AG10803 (cell line): ENCODE measurements around the gene SLC46A1.

Experiments used
- DNase-seq: peaks from one replicate; pipeline ENCODE4 v3.0.0; 2010; ENCODE audit warnings: low read depth
- H3K4me3 ChIP-seq: 2 replicates; pipeline ENCODE4 v1.5.1; 2011; ENCODE audit warnings: mild to moderate bottlenecking, low read length, control low read depth
- TF ChIP-seq, protein P1 (sequence below): conservative IDR thresholded peaks from 2 replicates; pipeline ENCODE4 v1.5.1; 2011; ENCODE audit warnings: mild to moderate bottlenecking, low read length, control low read depth, inconsistent platforms

Gene SLC46A1

GRCh38 chr17:28379814-28380801, 25.9 kb downstream of the SLC46A1 start:
- DNase-seq, result peak; percentile 50
- H3K4me3 ChIP-seq, result no peak overlapping the region
- TF ChIP-seq, protein P1, sequence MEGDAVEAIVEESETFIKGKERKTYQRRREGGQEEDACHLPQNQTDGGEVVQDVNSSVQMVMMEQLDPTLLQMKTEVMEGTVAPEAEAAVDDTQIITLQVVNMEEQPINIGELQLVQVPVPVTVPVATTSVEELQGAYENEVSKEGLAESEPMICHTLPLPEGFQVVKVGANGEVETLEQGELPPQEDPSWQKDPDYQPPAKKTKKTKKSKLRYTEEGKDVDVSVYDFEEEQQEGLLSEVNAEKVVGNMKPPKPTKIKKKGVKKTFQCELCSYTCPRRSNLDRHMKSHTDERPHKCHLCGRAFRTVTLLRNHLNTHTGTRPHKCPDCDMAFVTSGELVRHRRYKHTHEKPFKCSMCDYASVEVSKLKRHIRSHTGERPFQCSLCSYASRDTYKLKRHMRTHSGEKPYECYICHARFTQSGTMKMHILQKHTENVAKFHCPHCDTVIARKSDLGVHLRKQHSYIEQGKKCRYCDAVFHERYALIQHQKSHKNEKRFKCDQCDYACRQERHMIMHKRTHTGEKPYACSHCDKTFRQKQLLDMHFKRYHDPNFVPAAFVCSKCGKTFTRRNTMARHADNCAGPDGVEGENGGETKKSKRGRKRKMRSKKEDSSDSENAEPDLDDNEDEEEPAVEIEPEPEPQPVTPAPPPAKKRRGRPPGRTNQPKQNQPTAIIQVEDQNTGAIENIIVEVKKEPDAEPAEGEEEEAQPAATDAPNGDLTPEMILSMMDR, result no peak

- DNase-seq, result no peak
- TF ChIP-seq, protein P1, result no peak
- peak overlapping the region; percentile 70 for H3K4me3 ChIP-seq
Measured at GRCh38 chr17:28372945-28373274, 33.1 kb downstream of the SLC46A1 start.

DNA sequence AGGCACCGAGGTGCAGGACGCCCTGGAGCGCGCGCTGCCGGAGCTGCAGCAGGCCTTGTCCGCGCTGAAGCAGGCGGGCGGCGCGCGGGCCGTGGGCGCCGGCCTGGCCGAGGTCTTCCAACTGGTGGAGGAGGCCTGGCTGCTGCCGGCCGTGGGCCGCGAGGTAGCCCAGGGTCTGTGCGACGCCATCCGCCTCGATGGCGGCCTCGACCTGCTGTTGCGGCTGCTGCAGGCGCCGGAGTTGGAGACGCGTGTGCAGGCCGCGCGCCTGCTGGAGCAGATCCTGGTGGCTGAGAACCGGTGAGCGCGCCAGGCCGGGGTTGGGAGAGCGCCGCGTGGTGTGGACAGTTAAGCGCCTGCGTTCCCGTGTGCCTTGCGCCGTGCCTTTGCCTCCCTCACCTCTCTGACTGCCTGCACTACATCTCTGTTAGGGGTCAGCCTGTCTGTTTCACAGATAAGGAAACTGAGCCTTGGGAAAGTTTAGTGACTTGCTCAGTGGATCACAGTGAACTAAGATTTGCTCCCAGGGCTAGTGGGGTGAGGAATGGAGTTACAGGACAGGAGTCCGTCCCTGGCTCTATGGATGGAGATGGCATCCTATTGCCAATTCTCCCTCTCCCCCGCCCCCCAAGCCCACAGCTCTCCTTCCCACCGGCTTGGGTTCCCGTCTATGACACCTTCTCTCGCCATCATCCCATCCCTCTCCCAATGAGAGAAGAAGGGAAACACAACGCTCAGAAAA, 33.6 kb downstream of the SLC46A1 start:
- peak; percentile 32 for DNase-seq
- TF ChIP-seq, protein P1, result no peak
- H3K4me3 ChIP-seq, result peak overlapping the region; percentile 70

DNA sequence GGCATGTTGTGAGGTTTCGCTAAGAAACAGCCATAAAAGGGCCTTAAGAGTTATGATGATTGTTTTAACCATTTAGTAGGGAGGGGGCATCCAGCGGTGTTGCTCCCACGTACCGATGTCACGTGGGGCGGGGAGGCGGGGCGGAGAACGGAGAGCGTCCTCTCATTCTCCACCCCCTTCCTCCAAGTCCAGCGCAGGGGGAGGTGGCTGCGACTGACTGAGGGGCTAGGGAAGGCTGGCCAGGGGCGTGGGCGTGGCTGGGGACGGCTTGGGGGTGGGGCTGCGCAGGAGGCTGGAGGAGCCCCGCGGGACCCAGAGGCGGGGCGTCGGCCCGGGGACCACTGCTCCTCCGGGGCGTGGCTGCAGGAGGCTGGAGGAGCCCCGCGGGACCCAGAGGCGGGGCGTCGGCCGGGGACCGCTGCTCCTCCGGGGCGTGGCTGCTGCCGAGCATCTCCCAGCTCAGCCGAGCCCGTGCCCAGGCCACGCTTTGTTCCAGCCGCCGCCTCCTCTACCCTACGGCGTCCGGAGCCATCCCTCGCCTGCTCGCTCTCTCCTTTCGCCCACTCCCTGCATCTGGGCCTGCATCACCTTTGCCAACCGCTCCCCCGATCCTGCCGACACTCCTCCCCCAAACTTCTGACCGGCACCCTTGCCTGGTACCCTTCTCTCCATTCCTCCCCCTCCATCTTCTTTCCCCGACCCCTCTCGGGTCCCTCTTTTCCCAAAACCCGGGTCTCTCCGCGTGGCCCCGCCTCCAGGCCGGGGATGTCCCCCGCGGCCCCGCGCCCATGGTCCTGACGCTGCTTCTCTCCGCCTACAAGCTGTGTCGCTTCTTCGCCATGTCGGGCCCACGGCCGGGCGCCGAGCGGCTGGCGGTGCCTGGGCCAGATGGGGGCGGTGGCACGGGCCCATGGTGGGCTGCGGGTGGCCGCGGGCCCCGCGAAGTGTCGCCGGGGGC, 34.5 kb downstream of the SLC46A1 start, which contains the start of gene SARM1:
Gene SARM1, plus strand, starts transcription at position 450 of the 958 bp plus-strand sequence. Its CDS starts 339 bp downstream, at position 789.
- peak within 1 kb of the TSS; percentile 70 for H3K4me3 ChIP-seq
- DNase-seq, result peak; percentile 69
- TF ChIP-seq, protein P1, result no peak

DNA sequence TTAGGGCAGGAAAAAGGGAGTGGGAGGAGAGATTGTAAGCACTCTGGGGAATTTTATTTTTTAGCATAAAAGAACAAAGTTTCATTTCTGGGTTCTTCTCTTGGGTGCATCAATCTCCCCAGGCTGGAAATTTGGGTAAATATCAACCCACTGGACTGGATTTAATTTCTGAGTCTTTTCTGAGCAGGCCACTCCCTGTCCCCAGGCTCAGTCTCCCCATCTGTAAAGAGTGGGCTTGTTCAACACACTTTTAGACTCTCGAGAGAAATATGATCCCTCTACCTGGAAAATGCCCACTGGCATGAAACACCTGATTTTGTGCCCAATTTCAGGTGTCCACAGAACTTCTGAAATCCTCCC, 35.3 kb downstream of the SLC46A1 start:
- DNase-seq, result no peak
- TF ChIP-seq, protein P1, result no peak
- no peak overlapping the region; the same call in 1 of the 2 replicates for H3K4me3 ChIP-seq

DNA sequence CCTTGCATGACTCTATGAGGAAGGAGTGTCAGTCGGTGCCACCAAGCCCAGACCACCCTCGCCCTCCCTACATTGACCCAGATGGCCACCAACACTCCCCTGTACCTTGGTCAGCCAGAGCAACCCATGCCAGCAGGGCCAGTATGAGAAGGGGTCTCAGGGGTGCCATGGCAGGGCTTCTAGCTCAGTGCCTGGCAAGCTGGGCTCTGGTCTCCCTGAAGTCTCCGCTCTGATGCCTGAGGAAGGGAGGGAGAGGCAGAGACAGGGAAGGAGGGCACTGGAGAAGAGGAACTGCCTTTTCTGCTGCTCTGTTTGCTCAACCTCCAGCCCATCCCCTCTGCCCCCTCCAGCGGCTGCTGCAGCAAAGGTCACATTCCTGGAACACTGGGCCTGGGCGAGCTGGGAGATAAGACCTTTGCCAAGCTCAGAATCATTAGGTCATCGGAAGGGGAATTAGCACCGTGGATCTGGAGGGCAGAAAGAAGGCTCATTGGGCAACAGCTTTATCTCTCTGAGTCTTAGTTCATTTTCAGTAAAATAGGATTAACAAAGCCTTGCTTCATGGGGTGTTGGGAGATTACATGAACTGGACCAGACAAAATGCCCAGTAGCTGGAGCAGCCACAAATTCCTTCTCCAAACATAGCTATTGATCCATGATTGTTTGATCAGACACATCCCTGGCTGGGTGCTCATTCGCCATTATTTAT, 35.8 kb downstream of the SLC46A1 start, which contains the start of gene VTN:
Gene VTN, minus strand, starts transcription at position 273 of the 709 bp plus-strand sequence. Its CDS starts 104 bp downstream, at position 169.
- no peak for DNase-seq
- TF ChIP-seq, protein P1, result no peak
- H3K4me3 ChIP-seq, result peak within 1 kb of the TSS; percentile 70
